ENCODE data around the gene BOLA3. TPM values are rescaled to one million over a fixed set of nuclear protein-coding genes. Genes with fewer than 3 reads are reported as not detected.
A peak's percentile ranks its signal among the peaks of the same experiment; 100 is the strongest.
"Not testable (repeated sequence)": the region's sequence is repeated elsewhere in the genome, so short reads cannot be mapped to it uniquely, and the experiment has no call there.

BOLA3 gene
- total RNA-seq, 1 donor from 2014 or later, result 19.4 TPM

DNA sequence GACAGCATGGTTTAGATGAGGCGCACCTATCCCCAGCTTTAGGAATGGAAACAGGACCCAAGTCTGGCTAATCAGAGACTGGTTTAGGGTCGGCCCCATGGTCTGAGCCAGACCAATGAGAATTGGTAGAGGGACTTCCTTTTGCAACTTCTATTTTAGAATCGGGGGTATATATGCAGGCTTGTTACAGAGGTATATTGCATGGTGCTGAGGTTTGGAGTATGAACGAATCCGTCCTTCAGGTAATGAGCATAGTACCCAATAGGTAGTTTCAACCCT lies 1.5 kb upstream of the BOLA3 start:
- DNase-seq (ENCODE audit: low read depth in 2 of 2), result no peak

DNA sequence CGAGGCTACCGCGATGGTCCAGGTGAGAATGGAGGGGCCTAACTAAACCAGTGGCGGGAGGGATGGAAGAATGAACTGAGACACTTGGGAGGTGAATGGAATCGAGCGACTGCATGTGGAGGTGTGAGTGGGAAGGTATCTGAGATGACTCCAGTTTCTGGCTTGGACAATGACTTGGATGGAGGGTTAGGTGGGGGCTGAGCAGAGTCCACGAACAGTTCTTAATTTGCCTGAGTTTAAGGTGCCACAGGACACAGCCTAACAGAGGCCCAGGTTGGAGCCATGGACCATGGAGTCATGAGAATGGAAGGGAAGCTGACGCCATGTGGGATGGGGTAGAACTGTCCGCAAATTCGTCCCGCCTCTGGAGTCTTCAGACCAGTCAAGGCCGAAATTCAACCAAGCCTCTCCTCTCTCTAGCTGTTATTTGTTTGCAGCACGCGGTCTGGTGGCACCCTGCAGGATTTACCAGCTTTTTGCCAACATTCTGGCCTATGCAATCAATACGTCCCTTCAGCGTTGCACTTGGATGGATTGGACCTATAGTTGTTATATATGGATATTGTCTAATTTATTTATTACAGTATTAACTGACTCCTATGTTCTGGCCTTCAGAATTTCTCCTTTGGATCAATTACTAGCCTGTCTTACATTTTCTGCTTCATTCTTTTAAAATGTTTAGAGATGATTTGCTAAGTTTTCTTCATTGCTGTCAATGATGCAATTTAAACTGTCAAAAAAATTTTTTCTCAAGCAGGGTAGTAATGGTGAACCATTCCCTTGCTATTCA lies 940 bp upstream of the BOLA3 start:
- no peak for DNase-seq (ENCODE audit: low read depth in 2 of 2)

DNA sequence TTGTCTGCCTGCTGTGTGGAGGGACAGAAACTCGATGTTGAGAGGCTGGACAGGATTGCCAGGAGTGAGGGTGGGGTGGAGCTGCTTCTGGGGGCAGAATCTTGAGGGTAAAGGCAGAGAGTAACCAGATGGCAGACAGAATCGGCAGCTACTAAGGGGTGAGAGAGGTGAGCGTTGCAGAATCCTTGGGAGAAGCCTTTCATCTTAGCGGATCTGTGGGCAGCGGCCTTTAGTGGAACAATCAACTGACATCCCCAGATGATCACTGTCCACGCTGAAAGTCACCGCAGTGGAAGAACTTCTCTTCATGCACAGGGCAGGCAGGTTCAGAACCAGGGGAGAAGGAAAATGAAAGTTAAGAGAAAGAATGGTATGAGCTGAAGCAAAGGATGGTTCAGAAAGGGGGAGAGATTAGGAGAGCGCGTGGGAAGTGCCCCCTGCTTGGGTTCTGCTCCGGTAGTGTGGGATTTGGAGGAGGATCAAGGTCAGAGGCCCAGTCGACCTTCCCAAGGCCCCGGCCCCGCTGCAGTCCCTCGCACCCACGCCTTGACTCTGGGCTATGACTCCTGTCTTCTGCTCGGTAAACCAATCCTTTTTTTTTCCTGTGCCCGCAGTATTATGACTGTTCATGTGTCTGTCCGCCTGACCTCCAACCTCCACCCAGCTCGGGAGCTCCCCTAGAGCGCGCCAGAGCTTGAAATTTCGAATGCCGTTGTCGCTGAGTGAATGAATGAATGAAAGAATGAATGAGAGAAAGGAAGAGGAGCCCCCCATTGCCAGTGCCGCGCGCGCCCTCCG lies 584 bp downstream of the BOLA3 start:
- DNase-seq (ENCODE audit: low read depth in 2 of 2), result peak in 1 of 2 donors; percentile 47

DNA sequence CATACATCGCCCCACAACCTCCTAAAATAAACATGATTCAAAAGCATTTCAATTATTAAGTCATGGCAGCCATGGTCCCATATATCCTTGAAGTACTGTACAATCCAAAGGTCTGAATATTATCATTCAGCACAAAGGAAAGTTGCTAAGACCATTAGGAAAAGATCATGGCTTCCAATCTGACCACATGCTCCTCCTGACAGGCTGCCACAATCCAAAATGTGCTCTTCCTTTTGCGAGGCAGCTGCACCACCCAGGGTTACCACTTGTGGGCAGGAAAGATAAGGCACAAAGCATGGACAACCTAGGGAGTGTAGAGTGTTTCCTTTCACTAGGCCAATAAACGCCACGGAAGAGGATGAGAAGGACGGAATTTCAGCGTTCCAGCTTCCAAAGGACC lies 5.4 kb downstream of the BOLA3 start:
- no peak for DNase-seq (ENCODE audit: low read depth in 2 of 2)

DNA sequence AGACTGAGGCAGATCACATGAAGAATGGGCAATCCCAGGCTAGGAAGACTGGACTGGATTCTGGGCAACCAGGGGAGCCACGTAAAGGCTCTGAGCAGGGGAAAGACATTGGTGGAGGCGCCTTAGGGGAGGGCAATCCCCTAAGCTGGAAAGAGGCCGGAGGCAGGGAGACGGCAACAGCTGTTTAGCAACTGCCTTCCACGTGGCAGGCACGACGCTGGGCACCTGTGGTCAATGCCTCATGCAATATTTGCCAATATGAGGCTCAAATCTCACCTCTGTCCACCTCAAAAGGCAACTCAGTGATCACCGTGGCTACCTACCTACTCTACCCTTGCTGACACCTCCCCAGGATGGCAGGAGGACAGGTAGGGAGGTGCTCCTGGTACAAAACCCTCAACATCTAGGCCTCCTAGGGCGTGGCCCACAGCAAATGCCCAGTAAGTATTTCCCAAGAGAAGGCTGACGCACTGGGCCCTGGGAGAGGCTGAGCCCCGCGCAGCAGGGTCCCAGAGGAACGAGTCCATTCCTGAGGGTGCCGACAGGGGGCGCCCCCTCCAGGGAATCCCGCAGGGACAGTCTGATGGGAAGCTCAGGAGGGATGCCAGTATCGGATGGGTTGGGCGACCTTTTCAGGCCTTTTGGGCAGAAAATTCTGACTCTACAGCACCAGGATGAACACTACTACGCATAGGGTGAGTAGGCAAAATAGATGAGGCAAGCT lies 8.9 kb downstream of the BOLA3 start:
- no peak for DNase-seq (ENCODE audit: low read depth in 2 of 2)

DNA sequence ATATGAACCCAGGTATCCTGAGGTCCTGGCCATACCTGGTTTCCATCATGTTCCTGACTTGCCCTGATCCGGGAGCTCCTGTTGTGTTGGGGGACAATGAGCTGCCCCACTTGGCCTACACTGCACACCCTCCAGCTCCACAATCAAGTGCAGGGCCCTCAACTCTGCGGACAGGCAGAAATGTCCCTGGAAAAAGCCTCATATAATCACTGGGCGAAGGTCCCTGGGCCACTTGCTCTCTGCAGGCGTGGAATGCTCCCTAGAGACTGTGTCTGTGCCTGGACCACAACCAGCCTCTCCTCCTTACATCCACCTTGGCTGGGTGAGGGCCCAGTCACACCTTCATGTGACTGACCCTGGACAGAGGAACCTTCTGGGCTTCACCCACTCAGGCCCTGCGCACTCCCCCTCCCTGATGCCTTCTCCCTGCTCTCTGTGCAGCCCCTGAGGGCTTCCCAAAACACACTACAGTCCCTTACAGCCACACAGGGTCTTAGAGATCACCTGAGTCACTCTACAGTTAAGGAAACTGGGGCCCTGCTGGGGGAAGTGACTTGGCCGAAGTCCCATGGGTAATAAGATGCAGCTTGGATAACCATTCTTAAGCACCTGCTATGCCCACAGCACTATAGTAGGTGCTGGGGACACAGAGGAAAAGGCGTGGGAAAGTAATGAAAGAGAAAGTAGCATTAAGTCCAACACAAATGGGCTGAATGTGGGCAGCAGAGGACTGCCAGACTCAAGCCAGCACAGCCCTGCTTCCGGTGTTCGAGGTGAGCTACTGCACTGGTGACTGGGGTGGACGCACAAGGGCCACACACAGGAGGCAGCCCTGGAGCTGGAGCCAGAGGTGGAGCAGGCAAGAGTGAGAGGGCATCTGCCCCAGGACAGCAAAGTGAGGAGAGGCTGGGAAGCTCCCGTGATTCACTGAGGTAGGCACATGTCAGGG lies 9.8 kb downstream of the BOLA3 start:
- DNase-seq (ENCODE audit: low read depth in 2 of 2), result no peak

DNA sequence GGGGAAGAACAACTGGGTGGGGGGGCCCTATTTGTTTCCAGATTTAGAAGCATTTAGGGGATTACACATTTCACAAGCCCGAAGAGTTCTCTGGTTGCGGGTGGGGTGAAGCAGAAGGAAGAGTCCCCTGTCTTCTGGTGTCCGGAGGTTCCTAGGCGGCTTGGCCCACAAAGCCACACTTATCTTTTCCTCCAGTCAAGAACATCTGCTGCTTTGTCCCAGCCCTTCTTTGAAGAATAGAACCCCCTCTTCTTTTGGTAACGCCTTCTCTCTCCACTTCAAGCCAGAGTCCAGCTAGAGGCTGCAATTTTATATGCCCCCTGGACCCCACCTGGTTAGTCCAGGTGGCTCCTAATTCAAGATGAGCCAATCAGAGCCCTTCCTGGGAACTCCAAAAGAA lies 15.8 kb downstream of the BOLA3 start:
- no peak for DNase-seq (ENCODE audit: low read depth in 2 of 2)

DNA sequence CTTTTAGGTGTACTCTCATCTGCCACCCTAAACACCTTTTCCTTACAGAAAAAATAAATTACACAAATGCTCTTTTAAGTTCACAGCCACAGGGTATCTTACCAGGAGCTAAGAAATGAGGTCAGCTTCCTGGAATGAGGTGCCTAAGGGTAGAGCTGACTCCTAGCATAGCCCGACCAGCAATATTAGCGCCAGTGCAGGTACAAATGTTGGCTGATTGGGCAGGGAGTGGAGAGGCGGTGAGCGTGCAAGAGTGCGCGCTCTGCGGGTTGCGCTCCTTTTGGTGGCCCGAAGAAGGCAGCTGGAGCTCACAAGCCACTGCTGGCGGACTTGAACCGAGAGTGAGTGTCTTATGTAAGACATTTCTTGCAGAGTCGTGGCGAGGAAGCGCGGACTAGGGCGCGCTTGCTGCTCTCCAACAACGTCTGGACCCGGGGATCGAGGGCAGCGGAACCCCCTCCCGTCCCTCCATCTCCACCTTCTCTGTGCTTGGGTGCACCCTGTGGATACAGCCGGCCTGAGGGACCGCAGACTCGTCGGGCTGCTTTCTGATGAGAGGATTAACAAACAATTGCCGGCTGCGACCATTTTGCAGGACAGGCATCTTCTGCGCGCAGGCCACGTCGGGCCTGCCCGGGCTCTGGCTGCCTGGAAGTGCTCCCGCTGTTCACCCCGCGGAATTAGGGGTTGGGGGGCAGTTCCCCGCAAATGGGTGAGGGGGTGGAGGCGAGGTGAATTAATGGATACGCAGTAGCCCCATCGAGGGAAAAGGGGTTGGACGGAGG lies 17.3 kb downstream of the BOLA3 start:
- DNase-seq (ENCODE audit: low read depth in 2 of 2), result no peak

DNA sequence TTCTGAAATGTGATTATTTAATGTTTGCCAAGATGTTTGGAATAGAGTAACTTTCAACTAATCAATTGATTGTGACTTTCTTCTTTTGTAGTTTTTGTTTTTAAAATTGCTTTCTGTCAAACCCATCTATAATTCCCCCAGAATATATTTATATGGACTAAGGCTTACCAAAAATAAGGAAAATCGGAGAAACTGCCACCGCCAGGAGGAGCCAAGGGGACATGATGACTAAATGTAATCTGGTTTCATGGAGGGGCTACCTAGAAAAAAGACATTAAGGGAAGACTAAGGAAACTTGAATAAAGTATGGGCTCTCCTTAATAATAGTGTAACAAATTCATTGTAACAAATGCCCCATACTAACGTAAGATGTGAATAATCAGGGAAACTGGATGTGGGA lies 19.5 kb downstream of the BOLA3 start:
- DNase-seq (ENCODE audit: low read depth in 2 of 2), result peak in 1 of 2 donors; percentile 19

DNA sequence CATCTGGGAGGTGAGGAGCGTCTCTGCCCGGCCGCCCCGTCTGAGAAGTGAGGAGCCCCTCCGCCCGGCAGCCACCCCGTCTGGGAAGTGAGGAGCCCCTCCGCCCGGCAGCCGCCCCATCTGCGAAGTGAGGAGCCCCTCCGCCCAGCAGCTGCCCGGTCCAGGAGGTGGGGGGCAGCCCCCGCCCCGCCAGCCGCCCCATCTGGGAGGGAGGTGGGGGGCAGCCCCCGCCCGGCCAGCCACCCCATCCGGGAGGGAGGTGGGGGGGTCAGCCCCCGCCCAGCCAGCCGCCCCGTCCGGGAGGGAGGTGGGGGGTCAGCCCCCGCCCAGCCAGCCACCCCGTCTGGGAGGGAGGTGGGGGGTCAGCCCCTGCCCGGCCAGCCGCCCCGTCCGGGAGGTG lies 23.8 kb downstream of the BOLA3 start:
- DNase-seq (ENCODE audit: low read depth in 2 of 2), result not testable (repeated sequence)

DNA sequence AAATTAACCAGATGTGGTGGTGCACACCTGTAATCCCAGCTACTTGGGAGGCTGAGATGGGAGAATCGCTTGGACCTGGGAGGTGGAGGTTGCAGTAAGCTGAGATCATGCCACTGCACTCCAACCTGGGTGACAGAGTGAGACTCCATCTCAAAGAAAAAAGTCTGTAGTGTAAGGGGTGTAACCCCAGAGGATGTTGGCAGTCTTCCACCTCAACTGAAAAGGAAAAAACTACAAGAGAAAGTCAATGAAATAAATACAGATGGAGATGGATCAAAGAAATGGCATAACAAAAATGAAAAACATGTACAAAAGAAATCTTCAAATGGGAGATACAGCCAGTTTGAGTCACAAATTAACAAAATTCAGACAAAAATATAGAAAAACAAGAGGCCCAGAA lies 25.9 kb downstream of the BOLA3 start:
- DNase-seq (ENCODE audit: low read depth in 2 of 2), result not testable (repeated sequence)

DNA sequence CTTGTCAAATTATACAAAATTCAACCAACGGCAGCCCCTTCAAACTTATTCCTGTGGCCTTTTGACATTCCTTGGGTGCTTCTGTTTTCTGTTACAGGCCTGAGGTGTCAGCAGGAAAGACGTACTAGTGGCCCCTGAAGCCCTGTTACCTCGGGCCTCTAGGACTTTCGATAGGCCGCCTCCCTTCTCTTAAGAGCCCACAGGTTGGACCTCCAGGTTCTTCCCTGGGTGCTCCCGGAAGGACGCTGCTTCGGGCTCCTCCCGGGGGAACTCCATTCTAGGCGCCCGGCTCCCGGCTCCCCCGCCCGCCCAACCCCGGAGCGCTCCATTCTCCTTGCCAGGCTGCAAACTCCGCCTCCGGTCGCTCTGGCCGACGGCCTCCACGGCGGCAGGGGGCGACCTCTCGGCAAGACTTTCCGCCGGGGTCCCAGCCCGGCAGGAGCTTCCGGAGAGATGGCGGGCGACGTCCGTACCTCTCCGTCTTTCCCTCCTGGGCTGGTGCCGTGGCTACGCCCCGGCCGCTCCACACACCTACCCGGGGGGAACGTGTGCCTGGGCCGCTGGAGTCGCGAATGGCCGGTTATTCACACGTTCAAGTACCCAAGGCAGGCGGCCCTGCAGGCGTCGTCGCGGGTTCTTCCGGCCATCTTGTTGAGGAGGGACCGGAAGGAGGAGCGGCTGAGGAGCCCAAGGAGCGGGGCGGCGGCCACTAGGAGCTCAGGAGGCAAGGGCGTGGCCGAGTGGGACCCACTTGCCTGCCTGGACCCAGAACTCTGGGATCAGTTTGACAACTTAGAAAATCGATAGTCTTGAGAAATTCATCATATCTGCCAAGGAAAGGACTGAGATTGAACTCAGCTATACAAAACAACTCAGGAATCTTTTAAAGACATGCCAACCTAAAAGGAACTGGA lies 27.5 kb downstream of the BOLA3 start:
- peak; percentile 18 to 68 for DNase-seq (ENCODE audit: low read depth in 2 of 2)

DNA sequence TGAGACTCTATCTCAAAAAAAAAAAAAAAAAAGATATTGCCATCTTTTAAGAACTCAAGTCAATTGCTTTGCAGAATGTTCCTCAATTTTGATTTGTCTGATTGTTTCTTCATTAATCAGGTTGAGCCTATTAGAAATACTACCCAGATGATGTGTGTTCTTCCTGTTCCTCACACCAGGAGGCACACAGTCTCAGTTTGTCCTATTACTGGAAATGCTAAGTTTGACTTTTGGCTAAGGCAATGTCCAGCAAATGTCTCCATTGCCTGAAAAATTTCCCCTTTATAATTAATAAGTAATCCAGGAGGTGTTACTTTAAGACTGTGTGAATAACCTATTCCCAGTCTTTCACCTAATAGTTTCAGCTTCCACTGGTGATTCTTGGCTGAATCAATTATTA lies 28.4 kb downstream of the BOLA3 start:
- no peak for DNase-seq (ENCODE audit: low read depth in 2 of 2)

DNA sequence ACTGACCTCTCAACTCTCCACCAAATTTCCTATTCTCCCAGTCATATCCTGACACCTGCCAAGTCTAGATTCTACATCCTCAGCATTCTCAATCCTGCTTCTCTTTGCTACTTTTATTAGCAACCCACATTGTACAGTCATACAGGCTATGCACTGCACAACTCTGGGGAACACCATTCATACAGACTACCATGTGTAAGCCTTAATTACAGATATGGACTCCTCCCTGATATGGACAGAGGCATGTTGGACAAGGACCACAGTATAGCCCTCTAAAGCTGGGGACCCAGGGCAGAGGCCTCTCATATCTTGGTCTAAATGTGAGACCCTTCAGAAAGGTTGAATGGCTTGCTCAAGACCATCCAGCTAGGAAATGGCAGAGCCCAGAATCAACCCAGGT lies 36.3 kb downstream of the BOLA3 start:
- no peak for DNase-seq (ENCODE audit: low read depth in 2 of 2)

DNA sequence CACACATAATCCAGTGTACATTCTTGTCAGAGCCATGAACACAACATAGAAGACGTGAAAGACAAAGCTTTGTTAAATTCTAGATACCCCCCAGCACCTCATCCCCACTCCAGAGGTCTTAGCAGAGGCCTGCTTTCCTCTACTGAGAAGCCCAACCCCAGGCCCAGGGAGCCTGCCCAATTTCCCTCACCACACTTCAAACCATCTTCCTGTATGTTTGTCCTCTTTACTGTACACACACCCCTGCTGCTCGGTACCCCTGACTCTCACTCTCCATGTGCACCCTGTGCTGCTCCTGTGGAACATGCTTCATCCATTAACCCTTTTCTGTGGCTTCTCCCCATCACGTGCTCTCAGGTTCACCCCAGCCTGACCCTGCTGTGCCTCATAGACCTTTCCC lies 37.2 kb downstream of the BOLA3 start:
- no peak for DNase-seq (ENCODE audit: low read depth in 2 of 2)

DNA sequence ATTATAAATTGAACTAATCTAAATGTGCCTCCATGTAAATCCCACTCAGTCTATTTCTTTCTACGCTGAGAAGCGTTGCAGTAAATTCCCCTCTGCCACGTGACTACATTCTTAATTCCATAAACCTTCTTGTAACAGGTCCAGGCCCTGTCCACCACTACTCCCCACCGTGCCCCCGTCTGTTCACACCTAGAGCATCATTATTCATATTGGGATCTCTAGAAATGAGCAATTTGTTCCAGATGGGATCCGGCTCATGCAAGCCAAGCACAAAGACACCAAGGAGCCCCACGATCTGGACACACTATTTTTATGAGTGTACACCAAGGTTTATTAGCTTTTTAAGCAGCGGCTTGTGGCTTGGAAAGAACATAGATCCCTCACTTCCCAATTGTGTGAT lies 38.2 kb downstream of the BOLA3 start:
- DNase-seq (ENCODE audit: low read depth in 2 of 2), result no peak

DNA sequence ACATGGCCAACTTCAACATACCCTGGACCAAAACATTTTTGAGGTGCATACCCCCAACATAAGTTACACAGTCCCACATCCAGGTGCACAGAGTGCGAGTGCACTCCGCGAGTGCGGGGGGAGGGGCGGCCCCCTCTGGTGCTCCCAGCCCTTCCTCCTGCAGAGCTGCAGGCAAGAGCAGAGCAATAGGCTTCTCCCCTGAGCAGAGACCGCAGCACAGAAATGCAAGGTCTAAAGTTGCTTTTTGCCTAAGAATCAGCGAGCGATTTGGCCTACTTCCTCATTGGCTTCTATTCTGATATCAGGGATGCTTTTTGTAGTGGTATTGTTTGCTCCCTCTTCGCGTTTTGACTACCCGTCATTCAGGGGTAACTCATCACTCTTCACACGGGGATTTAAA lies 40.6 kb downstream of the BOLA3 start:
- no peak for DNase-seq (ENCODE audit: low read depth in 2 of 2)

DNA sequence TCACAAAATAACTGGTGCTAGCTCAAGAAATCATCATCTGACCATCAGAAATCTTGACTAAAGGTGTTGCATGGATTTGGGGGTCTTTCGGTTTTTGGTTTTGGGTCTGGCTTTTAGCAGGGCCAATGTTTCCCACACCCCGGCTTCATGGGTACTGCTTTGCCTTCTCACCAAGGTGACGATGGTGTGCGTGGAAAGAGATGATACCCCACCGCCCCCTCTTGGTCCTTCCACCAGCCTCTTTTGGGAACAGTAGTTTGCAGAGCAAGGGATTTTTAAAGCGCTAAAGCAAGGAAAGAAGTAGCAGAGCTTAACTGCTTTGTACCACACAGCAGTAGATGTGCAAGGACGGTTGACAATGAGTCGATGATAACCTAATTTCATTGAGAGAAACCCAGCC lies 42.3 kb downstream of the BOLA3 start:
- DNase-seq (ENCODE audit: low read depth in 2 of 2), result no peak

DNA sequence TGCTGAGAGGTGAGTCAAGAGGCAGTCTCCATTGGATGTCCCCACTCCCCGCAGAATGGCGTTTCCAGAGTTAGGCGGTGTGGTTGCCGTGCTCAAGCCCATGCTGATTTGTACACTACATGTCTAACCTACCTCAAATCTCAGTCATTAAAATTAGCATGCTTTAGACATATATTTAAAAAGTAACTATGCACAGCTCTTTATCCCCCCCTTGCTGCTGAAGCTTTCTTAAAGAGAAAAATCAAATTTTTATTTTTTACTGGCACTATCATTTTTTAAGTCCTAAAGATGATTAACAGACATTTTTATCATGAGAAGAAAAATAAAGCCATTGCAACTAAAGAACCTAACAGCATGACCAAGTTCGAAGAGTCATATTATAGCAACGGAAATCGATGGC lies 42.9 kb downstream of the BOLA3 start:
- DNase-seq (ENCODE audit: low read depth in 2 of 2), result no peak

DNA sequence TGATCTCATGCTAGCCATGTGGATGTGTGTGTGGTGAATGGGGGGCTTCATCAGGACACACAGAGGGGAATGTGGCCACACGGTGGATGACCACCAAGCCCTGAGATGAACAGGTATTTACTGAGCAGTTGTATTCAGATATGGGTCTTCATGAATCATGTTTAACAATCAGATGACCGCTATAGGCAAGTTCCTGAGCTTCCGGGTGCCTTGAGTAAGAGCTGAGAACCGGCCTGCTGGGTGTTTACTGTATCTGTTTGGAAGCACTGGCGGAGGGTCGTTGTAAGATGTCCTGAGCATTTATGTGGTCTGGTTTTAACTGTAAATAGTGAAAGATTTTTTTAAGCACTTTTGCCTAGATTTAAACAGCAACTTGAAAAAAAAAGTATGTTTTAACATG lies 43.9 kb downstream of the BOLA3 start:
- no peak for DNase-seq (ENCODE audit: low read depth in 2 of 2)

Measured in dermis microvascular lymphatic vessel endothelial cell (primary cell).